HUDEP-2 (cell line): ENCODE data around the gene UBR3.
"Not testable (repeated sequence)": the region's sequence is repeated elsewhere in the genome, so short reads cannot be mapped to it uniquely, and the experiment has no call there.

Source experiments
- DNase-seq, 76 experiments: peaks; one replicate each; lab custom pipeline; 2025; ENCODE audit not compliant: unreplicated experiment in 76 of 76; lab: John Stamatoyannopoulos, UW

UBR3 gene

GRCh38 chr2:169862816-169863215, 35.6 kb downstream of the UBR3 start:
- DNase-seq, result no peak

GRCh38 chr2:169865492-169865891, 38.2 kb downstream of the UBR3 start:
- DNase-seq, result no peak

- DNase-seq, result not testable (repeated sequence)
These were observed 39.0 kb downstream of the UBR3 start for GRCh38 chr2:169866230-169866629.

- no peak for DNase-seq
These were observed 40.3 kb downstream of the UBR3 start for GRCh38 chr2:169867579-169867978.

- peak in 2 of 76 experiments; percentile 9 to 40 for DNase-seq
These were observed 41.7 kb downstream of the UBR3 start for GRCh38 chr2:169868951-169869350.

GRCh38 chr2:169871369-169871768, 44.1 kb downstream of the UBR3 start:
- not testable (repeated sequence) for DNase-seq

GRCh38 chr2:169871994-169872393, 44.7 kb downstream of the UBR3 start:
- DNase-seq, result no peak

- DNase-seq, result peak in 24 of 76 experiments; percentile 2 to 57 (median 24)
These were observed 50.1 kb downstream of the UBR3 start for GRCh38 chr2:169877398-169877797.

- no peak for DNase-seq
These were observed 59.9 kb downstream of the UBR3 start for GRCh38 chr2:169887120-169887519.

GRCh38 chr2:169891593-169892298, 64.5 kb downstream of the UBR3 start:
- DNase-seq, result peak in 1 of 76 experiments; percentile 3

GRCh38 chr2:169892951-169893350, 65.7 kb downstream of the UBR3 start:
- no peak for DNase-seq

- DNase-seq, result no peak
These were observed 68.2 kb downstream of the UBR3 start for GRCh38 chr2:169895294-169895985.

- DNase-seq, result no peak
These were observed 70.6 kb downstream of the UBR3 start for GRCh38 chr2:169897834-169898233.

- not testable (repeated sequence) for DNase-seq
These were observed 72.8 kb downstream of the UBR3 start for GRCh38 chr2:169900103-169900502.

- DNase-seq, result no peak
These were observed 73.4 kb downstream of the UBR3 start for GRCh38 chr2:169900686-169901085.

- no peak for DNase-seq
These were observed 79.5 kb downstream of the UBR3 start for GRCh38 chr2:169906731-169907130.

GRCh38 chr2:169909376-169909775, 82.1 kb downstream of the UBR3 start:
- no peak for DNase-seq

- peak in 40 of 76 experiments; percentile 0 to 86 (median 62) for DNase-seq
These were observed 83.0 kb downstream of the UBR3 start for GRCh38 chr2:169910109-169910799.

- peak in 1 of 76 experiments; percentile 5 for DNase-seq
These were observed 83.9 kb downstream of the UBR3 start for GRCh38 chr2:169911119-169911518.

GRCh38 chr2:169916623-169917022, 89.4 kb downstream of the UBR3 start:
- DNase-seq, result no peak

- no peak for DNase-seq
These were observed 96.7 kb downstream of the UBR3 start for GRCh38 chr2:169923977-169924376.
